GM18502 (cell line): ENCODE results near the gene NAALADL1.

Experiments
- ATAC-seq: cut with Tn5 transposase; IDR thresholded peaks from one replicate; pipeline ENCODE4 v1.9.1; 2021; ENCODE audit warnings: mild to moderate bottlenecking; ENCODE audit not compliant: unreplicated experiment, poor library complexity

Gene NAALADL1

DNA sequence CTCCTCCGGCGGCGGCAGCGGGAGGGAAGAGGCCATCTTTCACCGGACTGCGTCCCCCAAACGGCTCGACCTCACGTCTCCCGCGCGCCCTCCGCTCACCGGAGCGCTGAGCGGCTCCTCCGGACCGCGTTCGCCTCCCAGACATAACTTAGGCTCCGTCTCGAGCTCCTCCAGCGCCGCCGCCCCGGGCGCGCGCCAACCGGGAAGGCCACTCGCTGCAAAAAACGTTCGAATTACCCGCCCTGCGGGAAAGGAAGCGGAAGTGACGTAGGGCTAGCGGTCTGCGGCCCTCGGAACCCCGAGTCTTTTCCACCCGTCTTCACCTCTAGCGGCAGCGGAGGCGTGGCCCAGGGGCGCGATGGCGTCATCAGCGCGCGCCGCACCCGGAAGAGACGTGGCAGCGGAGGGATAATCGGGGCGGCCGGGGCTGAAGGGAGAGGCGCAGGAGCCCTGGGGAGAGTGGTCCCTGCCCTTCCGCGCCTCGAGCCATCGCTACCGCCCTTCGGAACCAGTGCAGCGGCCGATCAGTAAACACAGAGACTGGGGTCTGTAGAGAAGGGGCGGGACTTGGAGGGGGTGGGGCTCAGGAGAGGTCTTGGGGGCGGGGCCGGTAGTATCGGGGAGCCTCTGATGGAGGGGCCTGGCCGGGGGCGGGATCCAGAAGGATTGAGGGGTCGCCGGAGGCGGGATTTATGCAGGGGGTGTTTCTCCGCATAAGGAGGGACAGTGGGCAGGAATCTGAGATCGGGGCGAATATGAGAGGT, 25.7 kb upstream of the NAALADL1 start, which contains the start of the genes CDCA5 and ZFPL1:
Gene CDCA5, minus strand, starts transcription at position 207 of the 764 bp plus-strand sequence. Its CDS starts 62 bp downstream, at position 145.
Gene ZFPL1, plus strand, starts transcription at position 389 of the 764 bp plus-strand sequence. CDS start 477 bp downstream, outside the sequence.
- ATAC-seq: peak; percentile 80

- ATAC-seq: peak; percentile 3
Observed at GRCh38 chr11:65083134-65083833, 24.9 kb upstream of the NAALADL1 start.

GRCh38 chr11:65078786-65079342, 20.5 kb upstream of the NAALADL1 start:
- no peak for ATAC-seq

DNA sequence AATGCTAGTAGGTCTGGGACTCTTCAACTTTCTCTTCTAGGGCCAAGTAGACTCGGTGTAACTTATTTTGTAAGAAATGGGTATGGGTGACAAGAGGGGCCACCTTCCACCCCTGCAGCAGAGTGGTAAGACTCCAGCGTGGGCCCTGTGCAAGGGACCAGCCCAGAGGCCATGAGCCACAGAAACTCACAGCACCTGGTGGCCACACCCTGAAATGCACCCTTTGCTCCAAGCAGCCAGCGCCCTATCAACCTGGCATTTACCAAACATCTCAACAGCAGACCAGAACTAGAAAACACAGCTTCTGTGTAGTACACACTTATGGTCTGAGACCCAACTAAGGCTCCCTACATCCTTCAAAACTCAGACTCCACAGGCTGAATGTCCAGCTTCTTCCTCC, 19.8 kb upstream of the NAALADL1 start:
- no peak for ATAC-seq

DNA sequence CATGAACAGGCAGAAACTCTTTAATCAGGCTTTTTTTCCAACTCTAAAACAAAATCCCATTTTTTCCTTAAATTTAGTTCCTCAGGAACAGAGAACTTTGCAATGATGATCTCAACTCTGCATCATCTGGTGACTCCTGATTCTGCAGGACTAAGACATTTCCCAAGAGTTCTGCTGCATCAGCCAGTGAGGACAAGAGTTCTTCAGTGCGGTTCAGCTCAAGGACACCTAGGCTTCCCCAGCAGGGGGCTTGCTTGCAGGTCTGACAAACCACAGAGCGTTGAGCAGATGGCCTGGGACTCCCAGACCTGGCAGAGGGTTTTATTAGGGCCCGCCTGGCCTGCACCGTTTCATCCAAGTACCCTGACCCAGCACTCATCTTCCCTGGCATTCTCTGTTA, 19.1 kb upstream of the NAALADL1 start:
- no peak for ATAC-seq

DNA sequence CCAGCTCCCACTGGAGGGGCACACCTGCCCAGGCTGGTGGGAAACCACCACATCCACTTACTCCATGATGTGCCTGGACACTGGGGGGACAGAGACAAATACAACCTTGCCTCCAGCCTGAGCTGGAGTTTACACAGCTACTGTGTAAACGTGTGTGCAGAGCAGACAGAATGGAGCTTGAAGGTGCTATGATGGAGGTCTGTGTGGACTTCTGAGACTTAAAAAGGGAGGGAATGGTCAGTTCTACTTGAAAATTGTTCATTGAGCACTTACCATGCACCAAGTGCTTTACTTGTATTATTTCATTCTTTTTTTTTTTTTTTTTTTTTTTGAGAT, 14.2 kb upstream of the NAALADL1 start:
- no peak for ATAC-seq

GRCh38 chr11:65071907-65072630, 13.7 kb upstream of the NAALADL1 start:
- no peak for ATAC-seq

DNA sequence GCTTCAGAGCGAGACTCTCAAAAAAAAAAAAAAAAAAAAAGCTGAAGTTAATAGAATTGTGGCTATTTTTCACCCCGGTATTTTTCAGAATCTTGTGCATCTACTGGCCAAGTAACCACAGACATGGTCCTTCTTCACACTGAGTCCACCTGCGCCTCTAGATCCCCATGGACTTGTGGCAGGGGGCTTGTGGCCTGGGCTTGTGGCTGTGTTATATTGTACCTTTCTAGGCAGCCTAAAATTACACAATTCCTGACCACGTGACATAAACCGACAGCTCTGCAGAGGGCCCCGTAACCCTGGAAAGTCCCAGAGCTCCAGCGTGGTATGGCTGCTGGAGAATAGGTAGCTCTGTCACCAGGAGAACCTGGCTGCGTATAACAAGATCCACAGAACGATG, 10.9 kb upstream of the NAALADL1 start:
- no peak for ATAC-seq

- no peak for ATAC-seq
Observed at GRCh38 chr11:65067446-65067845, 9.1 kb upstream of the NAALADL1 start.

GRCh38 chr11:65066805-65067291, 8.5 kb upstream of the NAALADL1 start:
- ATAC-seq: no peak

GRCh38 chr11:65066315-65066714, 8.0 kb upstream of the NAALADL1 start:
- no peak for ATAC-seq

- no peak for ATAC-seq
Observed at GRCh38 chr11:65065851-65066250, 7.5 kb upstream of the NAALADL1 start.

GRCh38 chr11:65064847-65065240, 6.5 kb upstream of the NAALADL1 start:
- no peak for ATAC-seq

DNA sequence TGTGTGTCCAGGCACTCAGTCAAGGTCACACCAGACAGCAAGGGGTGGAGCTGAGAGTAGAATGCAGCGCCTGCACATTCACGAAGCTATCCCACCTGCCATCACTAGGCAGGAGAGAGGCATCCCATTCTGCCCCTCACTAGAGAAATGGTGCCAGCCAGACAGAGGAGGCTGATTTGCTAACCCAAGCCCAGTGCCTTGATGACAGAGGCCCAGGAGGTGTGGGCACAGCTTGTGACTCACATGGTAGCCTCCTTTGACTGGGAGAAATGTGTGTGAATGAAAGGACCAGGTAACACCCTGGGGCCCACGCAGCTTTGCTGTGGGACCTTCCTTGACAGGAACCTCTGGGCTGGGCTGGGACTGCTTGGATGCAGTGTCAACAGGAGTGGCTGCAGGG, 5.2 kb upstream of the NAALADL1 start:
- ATAC-seq: no peak

GRCh38 chr11:65060913-65061408, 2.6 kb upstream of the NAALADL1 start:
- ATAC-seq: no peak

GRCh38 chr11:65059959-65060824, 1.8 kb upstream of the NAALADL1 start:
- ATAC-seq: no peak

DNA sequence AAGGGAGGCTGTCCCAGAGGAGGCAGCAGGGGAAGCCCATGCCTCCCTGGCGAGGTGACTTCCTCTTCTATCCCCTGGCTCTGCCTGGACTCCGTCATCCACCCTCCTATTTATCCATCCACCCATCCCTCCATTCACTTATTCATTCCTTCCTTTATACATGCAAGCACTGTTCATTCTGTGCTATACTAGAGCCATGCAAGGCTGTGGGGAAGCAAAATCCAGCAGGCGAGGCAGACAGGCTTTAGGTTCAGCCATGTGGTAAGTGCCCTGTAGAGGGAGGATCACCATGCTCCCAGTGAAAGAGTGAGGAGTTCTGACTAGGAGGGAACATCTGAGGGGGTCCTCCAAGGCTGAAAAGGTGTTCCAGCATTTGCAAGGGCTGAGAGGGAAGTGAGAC, 1.2 kb upstream of the NAALADL1 start:
- ATAC-seq: no peak

- ATAC-seq: no peak
Observed at GRCh38 chr11:65058012-65058411, 341 bp downstream of the NAALADL1 start.

DNA sequence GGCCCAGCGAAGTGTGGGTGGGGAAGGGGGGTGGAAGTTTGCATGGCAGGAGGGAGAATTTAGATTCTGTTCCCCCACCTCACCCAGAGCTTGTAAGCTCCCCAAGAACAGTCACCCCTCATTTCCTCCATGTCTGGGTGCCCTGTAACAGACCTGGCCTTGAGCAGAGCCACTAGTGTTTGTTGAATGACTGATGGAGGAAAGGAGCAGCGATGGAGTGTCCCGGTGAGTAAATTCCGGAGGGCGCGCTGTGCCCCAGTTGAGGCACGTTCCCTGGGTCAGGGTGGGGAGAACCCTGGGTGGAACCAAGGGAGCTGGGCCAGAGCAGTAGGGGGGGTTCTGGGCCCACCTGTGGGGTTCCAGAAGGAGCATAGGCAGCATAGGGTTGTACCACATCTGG, 827 bp downstream of the NAALADL1 start:
- ATAC-seq: no peak

GRCh38 chr11:65056999-65057398, 1.4 kb downstream of the NAALADL1 start:
- ATAC-seq: no peak
